ENCODE results near the gene CDK14.

Gene CDK14

DNA sequence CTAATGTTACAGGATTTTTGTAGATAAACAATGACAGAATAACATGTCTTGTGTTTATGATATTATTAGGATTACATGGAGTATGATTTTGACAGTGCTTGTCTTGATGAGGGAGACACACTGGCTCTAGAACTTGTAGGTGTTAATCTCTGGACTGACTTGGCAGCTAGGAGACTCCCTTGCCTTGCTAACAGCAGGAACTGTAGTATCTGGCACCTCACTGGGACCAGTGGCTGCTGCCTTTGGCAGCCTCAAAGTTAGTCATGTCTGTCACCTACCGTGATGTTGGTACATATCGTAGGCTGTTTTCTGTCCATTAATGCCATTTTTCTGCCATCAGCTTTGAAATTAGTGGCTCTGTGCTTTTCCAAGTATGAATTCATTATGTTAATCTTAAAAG lies 261.5 kb downstream of the CDK14 start:
- no peak for DNase-seq

GRCh38 chr7:90858546-90858945 lies 262.4 kb downstream of the CDK14 start:
- no peak for DNase-seq

GRCh38 chr7:90859521-90859920 lies 263.4 kb downstream of the CDK14 start:
- no peak for DNase-seq

GRCh38 chr7:90864088-90864487 lies 268.0 kb downstream of the CDK14 start:
- DNase-seq = no peak

DNA sequence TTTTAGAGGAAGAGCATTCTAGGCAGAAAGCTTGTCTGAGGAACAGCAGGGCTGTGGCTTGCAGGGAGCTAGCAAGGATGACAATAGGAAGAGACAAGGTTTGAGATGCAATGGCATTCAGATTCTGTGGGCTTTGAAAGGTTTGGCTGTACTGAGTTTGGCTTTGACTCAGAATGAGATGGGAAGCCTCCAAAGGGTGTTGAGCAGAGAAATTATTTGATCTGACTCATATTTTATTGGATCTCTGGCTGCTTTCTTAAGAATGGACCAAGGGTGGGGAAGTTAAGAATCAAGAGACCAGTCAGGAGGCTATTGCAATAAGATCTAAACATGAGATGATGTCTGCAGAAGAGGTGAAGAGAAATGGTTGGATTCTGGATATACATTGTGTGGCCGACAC lies 273.2 kb downstream of the CDK14 start:
- no peak for DNase-seq

DNA sequence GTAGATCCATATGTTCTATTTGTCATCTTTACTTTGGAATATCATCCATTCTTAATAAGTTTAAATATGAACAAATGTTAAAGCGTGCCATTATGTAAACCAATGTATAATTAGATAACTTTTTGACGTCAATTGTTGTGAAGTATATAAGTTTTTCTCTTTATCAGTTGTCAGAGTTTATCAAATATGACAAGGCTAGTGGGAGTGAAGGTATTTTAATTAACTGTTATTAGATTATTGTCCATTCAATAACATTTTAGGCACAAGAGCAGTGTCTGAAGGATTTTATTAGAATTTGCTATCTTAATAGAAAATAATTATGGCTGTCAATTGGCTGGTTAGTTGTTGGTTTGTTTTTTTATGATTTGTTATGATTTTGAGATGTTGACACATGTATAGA lies 280.6 kb downstream of the CDK14 start:
- no peak for DNase-seq

DNA sequence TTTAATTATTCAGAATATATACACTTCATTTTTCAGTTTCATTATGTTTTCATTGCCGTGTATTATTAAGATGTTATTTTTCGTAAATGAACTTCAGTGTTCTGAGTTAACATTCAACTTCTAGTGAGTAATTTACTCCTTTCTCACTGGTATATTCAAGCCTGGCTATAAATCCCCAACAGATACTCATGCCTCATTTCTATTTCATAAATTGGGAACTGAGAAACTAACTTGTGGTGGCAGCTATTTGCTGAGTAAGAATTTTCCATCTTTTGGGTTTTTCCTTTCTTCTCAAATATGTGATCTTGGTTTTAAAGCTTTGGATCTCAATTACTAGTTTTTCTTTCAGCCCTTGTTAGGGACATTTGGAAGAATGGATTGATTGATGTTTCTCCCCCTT lies 281.1 kb downstream of the CDK14 start:
- no peak for DNase-seq

DNA sequence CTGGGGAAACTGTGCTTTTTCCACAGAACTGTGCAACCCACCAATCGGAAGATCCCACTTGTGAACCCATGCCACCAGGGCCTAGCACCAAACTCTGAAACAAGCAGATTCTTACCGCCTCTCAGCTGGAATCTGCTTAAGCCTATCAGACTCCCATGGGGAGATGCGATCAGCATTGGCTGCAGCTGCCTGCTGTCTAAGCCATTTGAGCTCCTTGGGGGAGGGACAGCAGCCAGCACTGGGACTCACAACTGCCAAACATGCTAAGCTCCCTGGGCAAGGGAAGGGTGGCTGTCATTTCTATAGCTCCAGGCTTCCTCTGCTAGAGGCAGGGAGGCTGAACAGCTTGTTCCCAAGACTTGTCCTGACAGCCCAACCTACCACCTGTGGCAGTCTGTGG lies 283.8 kb downstream of the CDK14 start:
- DNase-seq = no peak

DNA sequence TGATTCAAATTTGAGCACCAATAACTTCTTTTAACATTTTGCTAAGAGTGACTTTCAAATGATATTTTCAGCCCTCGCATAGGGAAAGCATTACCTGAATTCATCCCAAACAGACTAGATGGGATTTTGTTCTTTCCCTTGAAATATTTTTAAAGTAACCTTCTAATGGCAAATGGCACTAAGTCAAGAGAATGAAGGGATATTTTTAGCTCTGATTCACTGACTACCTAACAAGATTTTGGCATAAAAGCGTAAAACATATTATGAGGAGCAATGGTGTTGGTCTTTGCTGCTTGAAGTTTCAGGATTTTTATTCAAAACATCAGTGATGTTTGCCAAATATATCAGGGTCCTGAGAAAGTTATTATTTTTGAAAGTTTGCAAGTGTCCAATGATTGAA lies 290.3 kb downstream of the CDK14 start:
- no peak for DNase-seq

- no peak for DNase-seq
Observed at GRCh38 chr7:90889210-90889609, 293.1 kb downstream of the CDK14 start.

GRCh38 chr7:90889644-90890043 lies 293.5 kb downstream of the CDK14 start:
- DNase-seq = no peak

GRCh38 chr7:90891529-90891928 lies 295.4 kb downstream of the CDK14 start:
- DNase-seq = no peak

GRCh38 chr7:90892213-90892612 lies 296.1 kb downstream of the CDK14 start:
- DNase-seq = no peak

DNA sequence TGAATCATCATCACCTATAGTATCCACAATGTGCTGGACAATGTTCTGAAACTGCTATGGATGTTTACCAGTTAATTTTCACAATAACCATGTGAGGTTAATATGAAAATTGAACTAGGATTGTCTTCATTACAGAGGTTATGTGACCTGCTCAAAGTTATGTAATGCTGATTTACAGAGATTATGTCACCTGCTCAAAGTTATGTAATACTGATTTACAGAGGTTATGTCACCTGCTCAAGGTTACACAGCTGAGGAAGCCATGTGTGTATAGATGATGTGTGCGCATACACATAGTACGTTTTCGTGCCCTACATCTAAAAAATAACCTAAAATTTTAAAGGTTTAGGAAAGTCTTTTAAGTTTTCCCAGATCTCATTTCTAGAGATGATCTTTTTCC lies 298.0 kb downstream of the CDK14 start:
- DNase-seq = no peak

GRCh38 chr7:90896458-90896857 lies 300.3 kb downstream of the CDK14 start:
- no peak for DNase-seq

DNA sequence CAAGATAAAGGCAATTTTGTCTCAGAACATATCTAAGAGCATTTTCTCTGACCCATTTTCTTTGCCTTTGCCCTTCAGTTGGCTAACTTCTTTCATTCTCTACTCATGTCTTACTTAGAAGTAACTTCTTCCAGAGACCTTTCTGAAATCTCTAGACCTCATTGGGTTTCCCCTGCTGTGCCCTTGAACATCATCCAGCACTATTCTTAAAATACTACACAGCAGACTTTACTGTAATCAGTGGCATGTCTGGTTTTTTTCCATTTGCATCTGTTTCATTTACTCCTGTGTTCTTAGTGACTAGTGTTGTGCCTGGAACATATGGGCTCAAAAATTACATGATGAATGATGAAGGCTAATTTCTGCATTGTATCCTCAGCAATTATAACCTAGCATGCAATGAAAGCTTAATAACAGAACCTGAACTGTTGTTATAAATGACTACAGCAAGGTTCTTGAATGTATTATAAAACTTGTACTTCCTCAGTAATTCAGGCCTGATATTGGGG lies 301.9 kb downstream of the CDK14 start:
- no peak for DNase-seq

DNA sequence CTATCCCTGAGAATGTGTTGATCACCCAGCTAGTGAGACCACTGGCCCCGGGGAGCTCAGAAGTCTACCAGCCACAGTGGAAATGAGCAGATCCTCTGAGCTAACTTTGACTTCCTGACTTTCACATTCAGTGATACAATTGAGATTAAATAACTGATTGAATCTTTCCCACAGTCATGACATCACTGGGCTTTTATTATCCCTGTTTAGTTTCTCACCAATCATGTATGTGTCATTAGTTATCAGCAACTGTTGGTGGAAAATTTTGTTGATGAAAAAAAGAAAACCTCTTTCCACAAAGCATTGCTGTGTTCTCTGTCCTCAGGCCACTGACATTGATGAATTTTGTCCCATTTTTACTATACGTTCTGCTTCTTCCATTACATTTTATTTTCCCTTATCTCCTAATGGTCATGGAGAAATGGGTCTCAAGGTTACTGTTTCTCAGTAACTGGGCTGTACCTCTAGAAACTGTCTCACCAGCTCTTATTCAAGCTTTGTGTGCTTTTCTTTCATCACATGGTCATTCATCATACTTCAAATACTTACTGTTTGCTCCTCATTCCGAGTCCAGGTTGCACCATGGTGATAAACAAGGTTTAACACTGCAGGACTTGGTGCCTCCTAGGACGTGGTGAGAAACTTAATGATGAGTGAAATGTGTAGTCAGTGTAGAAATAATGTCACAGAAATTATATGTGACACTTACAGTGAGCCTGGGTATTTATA lies 304.7 kb downstream of the CDK14 start:
- no peak for DNase-seq

DNA sequence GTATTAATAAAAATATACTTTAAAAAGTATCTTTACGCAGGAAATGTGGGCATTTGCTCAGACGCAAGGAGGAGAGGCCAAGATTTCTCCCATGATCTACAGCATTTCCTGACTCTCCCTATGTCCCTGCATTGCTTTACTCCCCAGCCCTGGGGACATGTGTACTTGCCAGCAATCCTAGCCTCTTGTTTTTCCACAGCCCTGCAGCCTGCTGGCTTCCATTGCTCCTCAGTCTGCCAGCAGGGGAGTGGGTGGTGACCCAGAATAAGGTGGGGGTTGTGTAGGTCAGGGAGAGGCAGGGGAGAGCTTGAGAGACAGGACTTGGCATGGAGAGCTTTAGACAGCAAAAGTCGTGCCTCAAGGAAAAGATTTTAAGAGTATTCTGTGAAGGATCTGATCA lies 307.7 kb downstream of the CDK14 start:
- no peak for DNase-seq

- DNase-seq = no peak
Observed at GRCh38 chr7:90910136-90910535, 314.0 kb downstream of the CDK14 start.

- DNase-seq = no peak
Observed at GRCh38 chr7:90916319-90916718, 320.2 kb downstream of the CDK14 start.

DNA sequence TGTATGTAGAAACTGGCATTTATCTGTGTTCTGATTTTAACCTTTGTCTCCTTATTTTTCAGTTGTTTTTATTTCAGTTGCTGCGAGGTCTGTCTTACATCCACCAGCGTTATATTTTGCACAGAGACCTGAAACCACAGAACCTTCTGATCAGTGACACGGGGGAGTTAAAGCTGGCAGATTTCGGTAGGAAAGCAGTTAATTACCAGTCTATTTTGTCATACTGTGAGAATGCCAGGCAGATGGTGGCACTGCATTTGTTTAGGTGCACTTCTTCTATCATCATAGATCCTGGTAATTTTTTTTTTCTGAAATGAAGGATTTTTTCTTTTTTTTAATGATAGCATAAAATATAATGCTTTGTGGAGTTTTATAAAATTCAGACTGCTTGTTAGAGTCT lies 321.4 kb downstream of the CDK14 start:
- DNase-seq = no peak

- no peak for DNase-seq
Observed at GRCh38 chr7:90918303-90918702, 322.2 kb downstream of the CDK14 start.

GRCh38 chr7:90919816-90920215 lies 323.7 kb downstream of the CDK14 start:
- DNase-seq = no peak

DNA sequence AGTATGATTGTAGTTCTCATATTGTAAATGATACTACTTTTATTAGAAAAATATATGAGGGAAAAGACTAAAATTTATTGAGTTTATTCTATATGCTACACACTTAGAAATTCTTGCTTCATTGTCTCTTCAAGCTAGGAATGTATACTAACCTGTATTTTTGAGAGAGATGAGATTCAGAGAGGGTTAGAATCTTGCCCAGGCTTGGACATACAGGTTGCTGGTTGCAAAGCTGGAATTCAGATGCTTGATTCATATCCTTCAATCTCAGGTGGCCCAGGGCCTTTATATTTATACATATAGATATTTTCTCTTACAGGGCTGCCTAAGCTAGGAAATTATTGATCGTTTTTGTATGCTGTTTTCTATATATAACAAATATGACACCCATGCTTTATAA lies 324.2 kb downstream of the CDK14 start:
- no peak for DNase-seq

DNA sequence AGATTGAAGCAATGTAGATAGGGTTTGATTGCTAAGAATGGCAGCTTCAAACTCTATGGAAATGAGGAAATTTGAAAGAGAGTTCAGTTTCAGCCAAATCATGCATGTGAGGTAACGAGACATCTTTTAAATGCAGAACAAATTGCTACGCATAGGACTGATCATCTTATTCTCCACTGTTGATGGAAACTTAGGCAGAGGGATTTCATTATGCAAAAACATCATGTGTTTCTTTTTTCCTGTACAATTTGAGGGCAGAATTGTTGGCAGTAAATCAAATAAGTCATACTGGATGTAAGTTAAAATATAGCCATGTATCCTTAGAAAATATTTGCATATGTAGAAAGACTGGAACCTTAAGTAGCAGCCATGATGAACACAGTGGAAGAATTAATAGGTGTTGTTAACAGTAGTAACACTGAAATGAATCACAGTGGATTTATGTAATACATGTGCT lies 327.4 kb downstream of the CDK14 start:
- no peak for DNase-seq
